Measurements from ENCODE around the gene F8. TPM values are rescaled to one million over a fixed set of nuclear protein-coding genes. Genes with fewer than 3 reads are reported as not detected.
A peak's percentile ranks its signal among the peaks of the same experiment; 100 is the strongest.

F8 gene
- total and polyA plus RNA-seq, 9 of the 15 experiments (the other 6 are each of a cell fraction or from before 2014, with no cell fraction given) = 0.41 to 3.8 (median 0.91) TPM

GRCh38 chrX:155026727-155027508 lies 4.4 kb upstream of the F8 start, which contains the start of gene FUNDC2 (continued):
- peak; percentile 91 for TF ChIP-seq ZFX (CRISPR knock-in tag; IDR thresholded peaks at IDR 0.05)
- TF ChIP-seq HBP1 (CRISPR knock-in tag; IDR thresholded peaks at IDR 0.05) = no peak
- no peak for TF ChIP-seq ZNF311 (CRISPR knock-in tag; IDR thresholded peaks at IDR 0.05)
- peak; percentile 82 for TF ChIP-seq ELF1 (tag; IDR thresholded peaks at IDR 0.05)
- TF ChIP-seq GATAD2A (IDR thresholded peaks at IDR 0.05) = no peak
- no peak for TF ChIP-seq TCFL5 (CRISPR knock-in tag; conservative IDR thresholded peaks at IDR 0.05)
- TF ChIP-seq BCLAF1 (IDR thresholded peaks at IDR 0.05; ENCODE audit: borderline replicate concordance in 1 of 2, control insufficient read depth in 1 of 2, low read depth in 2 of 2, low read length in 1 of 2) = no peak
- peak; percentile 83 for TF ChIP-seq MGA (IDR thresholded peaks at IDR 0.05)
- TF ChIP-seq STAT5A (IDR thresholded peaks at IDR 0.05; ENCODE audit: borderline replicate concordance, low read length) = no peak

All from K562 (cell line).